ENCODE results near the gene TOPAZ1. TPM values are rescaled to one million over a fixed set of nuclear protein-coding genes. Genes with fewer than 3 reads are reported as not detected.

Gene TOPAZ1
- total RNA-seq, 1 donor from 2014 or later, result not detected

GRCh38 chr3:44334326-44334725, 92.6 kb downstream of the TOPAZ1 start:
- TF ChIP-seq CTCF (IDR thresholded peaks at IDR 0.05; ENCODE audit: unreplicated experiment), result no peak
- no peaks in the 10 kb centered on the region for H3K9me3 Mint-ChIP-seq
- H3K27me3 Mint-ChIP-seq (ENCODE audit: low read depth), result peaks cover 4% of the 10 kb centered on the region
- DNase-seq (ENCODE audit: low spot score in 2 of 2, unreplicated experiment in 2 of 2), result no peak
- no peaks in the 10 kb centered on the region for H3K36me3 Mint-ChIP-seq
- no peak overlapping the region for H3K27ac Mint-ChIP-seq
- peaks cover 10% of the 10 kb centered on the region for H3K4me1 Mint-ChIP-seq
- no peak overlapping the region for H3K4me3 Mint-ChIP-seq

- Mint-ChIP-seq H3K27me3 (ENCODE audit: low read depth) (peaks cover 4% of the 10 kb centered on the region), H3K36me3 (no peaks in the 10 kb centered on the region), H3K4me3 (peak overlapping the region; percentile 95), H3K27ac (peak overlapping the region; percentile 99), H3K9me3 (no peaks in the 10 kb centered on the region), H3K4me1 (peaks cover 31% of the 10 kb centered on the region)
- TF ChIP-seq CTCF (IDR thresholded peaks at IDR 0.05; ENCODE audit: unreplicated experiment), result no peak
- DNase-seq (ENCODE audit: low spot score in 2 of 2, unreplicated experiment in 2 of 2), result no peak
Observed at GRCh38 chr3:44337248-44337785, 95.6 kb downstream of the TOPAZ1 start.

GRCh38 chr3:44338010-44338827, 96.5 kb downstream of the TOPAZ1 start, which contains the start of gene TCAIM:
Gene TCAIM (plus strand): TSS chr3:44338766. CDS start chr3:44354783, 16,017 bp downstream.
- peak; percentile 98 to 99 for DNase-seq (ENCODE audit: low spot score in 2 of 2, unreplicated experiment in 2 of 2)

GRCh38 chr3:44338828-44339127, 97.1 kb downstream of the TOPAZ1 start:
- Mint-ChIP-seq H3K36me3 (no peaks in the 10 kb centered on the region), H3K27me3 (ENCODE audit: low read depth) (no peaks in the 10 kb centered on the region), H3K4me3 (peak overlapping the region; percentile 95), H3K4me1 (peaks cover 33% of the 10 kb centered on the region), H3K9me3 (no peaks in the 10 kb centered on the region), H3K27ac (peak overlapping the region; percentile 99)
- no peak for TF ChIP-seq CTCF (IDR thresholded peaks at IDR 0.05; ENCODE audit: unreplicated experiment)
- DNase-seq (ENCODE audit: low spot score in 2 of 2, unreplicated experiment in 2 of 2), result no peak

More at GRCh38 chr3:44338010-44338827, 96.5 kb downstream of the TOPAZ1 start, which contains the start of gene TCAIM:
- no peaks in the 10 kb centered on the region for H3K36me3 Mint-ChIP-seq
- H3K4me3 Mint-ChIP-seq, result peak within 1 kb of the TSS; percentile 95
- no peak for TF ChIP-seq CTCF (IDR thresholded peaks at IDR 0.05; ENCODE audit: unreplicated experiment)
- peaks cover 4% of the 10 kb centered on the region for H3K27me3 Mint-ChIP-seq (ENCODE audit: low read depth)
- peak within 1 kb of the TSS; percentile 99 for H3K27ac Mint-ChIP-seq
- peaks cover 33% of the 10 kb centered on the region for H3K4me1 Mint-ChIP-seq
- H3K9me3 Mint-ChIP-seq, result no peaks in the 10 kb centered on the region

GRCh38 chr3:44339181-44340057, 97.7 kb downstream of the TOPAZ1 start:
- H3K27me3 Mint-ChIP-seq (ENCODE audit: low read depth), result no peaks in the 10 kb centered on the region
- H3K4me3 Mint-ChIP-seq, result peak overlapping the region; percentile 95
- no peaks in the 10 kb centered on the region for H3K9me3 Mint-ChIP-seq
- H3K4me1 Mint-ChIP-seq, result peaks cover 33% of the 10 kb centered on the region
- TF ChIP-seq CTCF (IDR thresholded peaks at IDR 0.05; ENCODE audit: unreplicated experiment), result no peak
- peak overlapping the region; percentile 99 for H3K27ac Mint-ChIP-seq
- no peaks in the 10 kb centered on the region for H3K36me3 Mint-ChIP-seq
- DNase-seq (ENCODE audit: low spot score in 2 of 2, unreplicated experiment in 2 of 2), result no peak
